HepG2 (cell line): ENCODE data around the gene CNOT1. TPM values are rescaled to one million over a fixed set of nuclear protein-coding genes. Genes with fewer than 3 reads are reported as not detected.
A peak's percentile ranks its signal among the peaks of the same experiment; 100 is the strongest.

Source experiments
- ARNT2 ChIP-seq: sonication (generic); formaldehyde crosslinking; IDR thresholded peaks from 2 replicates; pipeline ENCODE4 v1.8.0; 2022; ENCODE audit warnings: mild to moderate bottlenecking, low read depth, missing genetic modification reagents, moderate library complexity
- CHCHD3 ChIP-seq: sonication (generic); formaldehyde crosslinking; IDR thresholded peaks from 2 replicates; pipeline ENCODE4 v1.8.0; 2022; ENCODE audit warnings: mild to moderate bottlenecking, missing genetic modification reagents, moderate library complexity
- EED ChIP-seq: sonication (generic); formaldehyde crosslinking; IDR thresholded peaks from 2 replicates; pipeline ENCODE4 v1.5.0; 2020; ENCODE audit warnings: mild to moderate bottlenecking, missing genetic modification reagents
- ERF ChIP-seq: IDR thresholded peaks from 2 replicates; pipeline ENCODE4 v1.6.1; 2018; ENCODE audit warnings: missing biosample characterization, missing genetic modification reagents
- IRF2 ChIP-seq: IDR thresholded peaks from 2 replicates; pipeline ENCODE4 v1.6.1; 2018; ENCODE audit warnings: missing genetic modification reagents, missing compliant biosample characterization
- MLX ChIP-seq: IDR thresholded peaks from 2 replicates; pipeline ENCODE4 v1.6.1; 2016
- MTF2 ChIP-seq: sonication (generic); formaldehyde crosslinking; IDR thresholded peaks from 2 replicates; pipeline ENCODE4 v1.5.0; 2020; ENCODE audit warnings: missing genetic modification reagents, borderline replicate concordance
- NFE2L2 ChIP-seq: fragments of 150-350 bp; IDR thresholded peaks from 2 replicates; pipeline ENCODE4 v1.6.1; 2014; ENCODE audit warnings: low read length
- RARA ChIP-seq: IDR thresholded peaks from 2 replicates; pipeline ENCODE4 v1.6.1; 2016; ENCODE audit warnings: missing genetic modification reagents, missing compliant biosample characterization
- RXRA ChIP-seq: sonication (generic); formaldehyde crosslinking; IDR thresholded peaks from 2 replicates; pipeline ENCODE4 v1.5.1; 2020; ENCODE audit warnings: missing genetic modification reagents
- SIN3A ChIP-seq: IDR thresholded peaks from 2 replicates; pipeline ENCODE4 v1.6.1; 2011; ENCODE audit warnings: low read depth, mild to moderate bottlenecking, control low read depth, low read length, borderline replicate concordance
- SIN3B ChIP-seq: fragments of 150-350 bp; IDR thresholded peaks from 2 replicates; pipeline ENCODE4 v1.6.1; 2014; ENCODE audit warnings: low read length
- SMAD9 ChIP-seq: sonication (generic); formaldehyde crosslinking; IDR thresholded peaks from 2 replicates; pipeline ENCODE4 v1.5.1; 2020; ENCODE audit warnings: mild to moderate bottlenecking, missing genetic modification reagents
- SP1 ChIP-seq, 2 experiments: fragments of 450-650 bp in 1 of 2; sonication (generic) in 1 of 2; formaldehyde crosslinking in 1 of 2; IDR thresholded peaks; 2 replicates each; pipeline versions ENCODE4 v1.4.0 to v1.6.1; 2016 to 2020; ENCODE audit warnings: missing genetic modification reagents in 1 of 2
- SP2 ChIP-seq: sonication (generic); formaldehyde crosslinking; IDR thresholded peaks from 2 replicates; pipeline ENCODE4 v1.5.1; 2020; ENCODE audit warnings: mild to moderate bottlenecking, missing genetic modification reagents
- TFAP4 ChIP-seq: sonication (generic); IDR thresholded peaks from 2 replicates; pipeline ENCODE4 v1.6.1; 2016; ENCODE audit warnings: low read depth, borderline replicate concordance
- TFDP1 ChIP-seq: IDR thresholded peaks from 2 replicates; pipeline ENCODE4 v1.6.1; 2016; ENCODE audit warnings: missing compliant biosample characterization, missing genetic modification reagents, borderline replicate concordance
- ZBTB26 ChIP-seq: IDR thresholded peaks from 2 replicates; pipeline ENCODE4 v1.6.1; 2016; ENCODE audit warnings: missing compliant biosample characterization, missing genetic modification reagents, borderline replicate concordance
- ZBTB38 ChIP-seq: sonication (generic); formaldehyde crosslinking; IDR thresholded peaks from 2 replicates; pipeline ENCODE4 v1.5.1; 2020; ENCODE audit warnings: mild to moderate bottlenecking, missing genetic modification reagents
- ZBTB7B ChIP-seq: sonication (generic); formaldehyde crosslinking; IDR thresholded peaks from 2 replicates; pipeline ENCODE4 v1.4.0; 2020; ENCODE audit warnings: missing genetic modification reagents
- ZC3H13 ChIP-seq: sonication (generic); formaldehyde crosslinking; IDR thresholded peaks from 2 replicates; pipeline ENCODE4 v1.8.1; 2023; ENCODE audit warnings: mild to moderate bottlenecking, missing genetic modification reagents, moderate library complexity
- ZFP90 ChIP-seq: sonication (generic); formaldehyde crosslinking; IDR thresholded peaks from 2 replicates; pipeline ENCODE4 v1.8.0; 2022; ENCODE audit warnings: missing genetic modification reagents, mild to moderate bottlenecking, inconsistent platforms, borderline replicate concordance
- ZFX ChIP-seq: sonication (generic); formaldehyde crosslinking; IDR thresholded peaks from 2 replicates; pipeline ENCODE4 v1.4.0; 2020; ENCODE audit warnings: mild to moderate bottlenecking, low read depth, missing genetic modification reagents, moderate library complexity
- ZKSCAN5 ChIP-seq: sonication (generic); formaldehyde crosslinking; IDR thresholded peaks from 2 replicates; pipeline ENCODE4 v1.5.1; 2020; ENCODE audit warnings: mild to moderate bottlenecking, missing genetic modification reagents
- ZNF451 ChIP-seq: sonication (generic); formaldehyde crosslinking; IDR thresholded peaks from 2 replicates; pipeline ENCODE4 v1.5.0; 2020; ENCODE audit warnings: mild to moderate bottlenecking, missing genetic modification reagents
- ZNF530 ChIP-seq: sonication (generic); formaldehyde crosslinking; IDR thresholded peaks from 2 replicates; pipeline ENCODE4 v1.5.0; 2020; ENCODE audit warnings: low read depth, mild to moderate bottlenecking, missing genetic modification reagents
- ZNF75D ChIP-seq: sonication (generic); formaldehyde crosslinking; IDR thresholded peaks from 2 replicates; pipeline ENCODE4 v1.8.1; 2023; ENCODE audit warnings: missing genetic modification reagents, mild to moderate bottlenecking, borderline replicate concordance
- ZNF768 ChIP-seq: sonication (generic); formaldehyde crosslinking; IDR thresholded peaks from 2 replicates; pipeline ENCODE4 v1.4.0; 2020; ENCODE audit warnings: missing genetic modification reagents
- polyA plus RNA-seq, 8 experiments: library from polyadenylated mRNA; depleted of rRNA in 3 of 8; stranded (reverse) in 7 of 8; unstranded in 1 of 8; fragments of >200 nt; fragmentation: Illumina TruSeq in 4 of 8; extraction: Trizol in 4 of 8; gene quantifications; 2 replicates each; pipeline versions ENCODE4 v1.2.1 to v1.2.3, GENCODE V29; 2011 to 2016; ENCODE audit warnings: low read depth in 4 of 8, missing spikeins in 1 of 8, mixed read lengths in 1 of 8; ENCODE audit not compliant: insufficient read depth in 1 of 8
- total RNA-seq, 5 experiments: library from RNA; depleted of rRNA; stranded (reverse); fragments of >200 nt; fragmentation: Illumina TruSeq; extraction: Trizol; gene quantifications; 2 replicates each; pipeline ENCODE4 v1.2.3, GENCODE V29; 2016; ENCODE audit warnings: low read depth in 1 of 5

CNOT1 gene
- total and polyA plus RNA-seq, 2 of the 13 experiments (the other 11 are each of a cell fraction or from before 2014, with no cell fraction given): 188 to 232 TPM

GRCh38 chr16:58487566-58488351, 141.9 kb downstream of the CNOT1 start (continued):
- TF ChIP-seq ARNT2: 0 out of 2 replicates have a peak, but pooled peaks have one; percentile 43
- no peak for TF ChIP-seq ZNF75D
- no peak for TF ChIP-seq CHCHD3
- peak; percentile 64; the same call in 1 of the 2 replicates for TF ChIP-seq ERF (CRISPR knock-in tag)
- peak; percentile 40; the same call in 1 of the 2 replicates for TF ChIP-seq MTF2 (CRISPR knock-in tag)
- peak; percentile 30; the same call in 1 of the 2 replicates for TF ChIP-seq ZBTB7B (CRISPR knock-in tag)
- TF ChIP-seq ZKSCAN5: no peak
- peak; percentile 99 for TF ChIP-seq ZNF768
- TF ChIP-seq MLX (CRISPR knock-in tag): no peak
- TF ChIP-seq SP2 (CRISPR knock-in tag): 0 out of 2 replicates have a peak, but pooled peaks have one; percentile 21
- no peak for TF ChIP-seq ZNF530 (CRISPR knock-in tag)
- no peak for TF ChIP-seq SP1 (IDR thresholded peaks at IDR 0.05)
- TF ChIP-seq SP1 (CRISPR knock-in tag; IDR thresholded peaks at IDR 0.05): peak; percentile 39; the same call in 1 of the 2 replicates
- TF ChIP-seq ZFX (CRISPR knock-in tag): peak; percentile 26; the same call in 1 of the 2 replicates
- TF ChIP-seq ZC3H13 (CRISPR knock-in tag): no peak
- peak; percentile 60; the same call in 1 of the 2 replicates for TF ChIP-seq EED (CRISPR knock-in tag)
- TF ChIP-seq RARA (CRISPR knock-in tag): no peak
- TF ChIP-seq NFE2L2: 0 out of 2 replicates have a peak, but pooled peaks have one; percentile 0
- TF ChIP-seq ZBTB26: 0 out of 2 replicates have a peak, but pooled peaks have one; percentile 30
- peak; percentile 69 for TF ChIP-seq RXRA (CRISPR knock-in tag)
- TF ChIP-seq ZNF451 (CRISPR knock-in tag): no peak
- peak; percentile 50; the same call in 1 of the 2 replicates for TF ChIP-seq IRF2 (CRISPR knock-in tag)
- peak; percentile 77; the same call in 1 of the 2 replicates for TF ChIP-seq ZBTB38 (CRISPR knock-in tag)
- no peak for TF ChIP-seq TFAP4
- TF ChIP-seq TFDP1 (CRISPR knock-in tag): peak; percentile 46; the same call in 1 of the 2 replicates
- no peak for TF ChIP-seq SIN3B
- no peak for TF ChIP-seq SMAD9 (CRISPR knock-in tag)
- no peak for TF ChIP-seq SIN3A
- TF ChIP-seq ZFP90 (CRISPR knock-in tag): no peak
